GM19467 (cell line): ENCODE data around the gene GALNT9.
"Not testable (repeated sequence)": the region's sequence is repeated elsewhere in the genome, so short reads cannot be mapped to it uniquely, and the experiment has no call there.

Source experiments
- ATAC-seq: cut with Tn5 transposase; IDR thresholded peaks from one replicate; pipeline ENCODE4 v1.9.1; 2021; ENCODE audit warnings: mild to moderate bottlenecking, moderate library complexity; ENCODE audit not compliant: unreplicated experiment

The GALNT9 gene

GRCh38 chr12:132295561-132295960 is 33.8 kb downstream of the GALNT9 start:
- ATAC-seq, result not testable (repeated sequence)

- no peak for ATAC-seq
These were observed 34.3 kb downstream of the GALNT9 start for GRCh38 chr12:132295101-132295526.

DNA sequence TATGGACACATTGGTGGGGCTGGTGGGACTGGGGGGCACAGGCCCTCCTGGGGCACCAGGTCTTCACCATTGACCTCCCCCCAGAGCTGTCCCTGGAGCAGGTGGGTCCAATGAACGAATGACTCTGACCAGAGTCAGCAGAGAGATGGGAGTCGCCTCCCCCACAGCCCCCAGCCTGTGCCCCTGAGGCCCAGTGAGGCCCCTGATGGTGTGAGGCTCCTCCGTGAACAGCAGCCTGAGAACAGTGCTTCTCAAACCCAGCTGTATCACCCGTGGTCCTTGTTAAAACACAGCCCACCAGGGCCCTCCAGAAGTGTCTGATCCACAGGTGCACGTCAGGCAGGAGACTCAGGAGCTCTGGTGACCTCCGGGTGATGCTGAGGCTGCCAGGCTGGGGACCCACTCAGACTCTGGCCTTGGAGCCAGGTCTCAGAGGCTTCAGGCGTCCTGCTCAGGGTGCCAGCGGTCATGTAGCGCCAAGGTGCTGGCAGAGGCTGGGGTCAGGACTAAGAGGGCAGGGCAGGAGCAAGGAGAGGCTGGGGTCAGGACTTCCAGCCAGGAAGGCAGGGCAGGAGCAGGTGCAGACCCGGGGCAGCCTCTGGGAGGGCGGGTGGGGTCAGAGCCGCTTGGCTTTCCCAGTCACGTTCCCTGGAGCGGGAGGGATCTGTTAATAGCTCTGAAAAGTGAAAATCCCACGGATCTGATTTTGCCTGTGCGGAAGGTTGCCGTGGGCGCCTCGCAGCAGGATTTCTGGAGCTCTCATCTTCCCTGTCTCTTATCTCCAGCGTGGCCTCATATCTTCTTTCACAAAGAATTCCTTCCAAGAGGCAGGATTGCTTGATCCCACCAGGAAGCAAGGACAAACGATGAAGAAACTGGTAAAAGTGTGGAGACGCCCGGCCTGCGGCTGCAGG is 35.0 kb downstream of the GALNT9 start:
- ATAC-seq, result no peak

- ATAC-seq, result no peak
These were observed 36.8 kb downstream of the GALNT9 start for GRCh38 chr12:132292328-132293319.

DNA sequence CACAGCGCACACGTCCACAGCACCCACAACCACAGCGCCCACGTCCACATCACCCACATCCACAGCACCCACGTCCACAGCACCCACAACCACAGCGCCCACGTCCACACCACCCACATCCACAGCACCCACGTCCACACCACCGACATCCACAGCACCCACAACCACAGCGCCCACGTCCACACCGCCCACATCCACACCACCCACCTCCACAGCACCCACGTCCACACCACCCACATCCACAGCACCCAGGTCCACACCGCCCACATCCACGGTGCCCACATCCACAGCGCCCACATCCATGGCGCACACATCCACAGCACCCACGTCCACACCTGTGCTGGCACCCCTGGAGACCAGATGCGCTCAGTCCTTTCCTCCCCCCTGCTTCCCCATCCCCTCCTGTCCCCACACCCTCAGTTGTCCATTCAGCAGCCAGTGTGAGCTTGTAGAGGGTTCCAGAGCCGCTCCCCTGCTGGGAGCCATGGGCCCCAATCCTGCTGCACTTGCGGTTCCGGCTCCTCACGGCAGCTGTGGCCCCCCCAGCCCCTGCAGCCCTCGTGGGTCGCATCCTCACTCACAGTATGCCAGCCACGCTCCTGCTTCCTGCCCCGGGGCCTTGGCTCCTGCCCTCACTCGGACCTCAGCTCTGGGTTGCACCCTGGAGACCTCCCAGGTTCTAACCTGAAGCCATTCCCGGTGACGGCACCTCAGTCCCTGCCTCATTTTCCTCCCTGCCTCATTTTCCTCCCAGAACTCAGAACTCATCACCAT is 37.8 kb downstream of the GALNT9 start:
- ATAC-seq, result no peak

DNA sequence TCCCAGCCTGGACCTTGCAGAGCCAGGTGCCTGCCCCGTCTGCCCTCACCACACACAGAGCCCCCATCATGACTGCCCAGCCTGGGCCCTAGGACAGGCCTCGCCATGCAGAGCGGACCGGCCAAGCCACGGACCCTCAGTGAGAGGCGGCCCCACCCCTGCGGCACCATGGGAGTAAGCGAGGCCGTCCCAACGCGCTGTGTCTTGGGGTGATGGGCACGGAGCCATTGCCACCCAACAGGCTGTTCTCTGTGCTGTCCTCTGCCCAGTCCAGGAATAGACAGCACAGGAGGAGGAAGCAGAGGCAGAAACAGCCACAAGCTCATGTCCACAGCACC is 39.2 kb downstream of the GALNT9 start:
- ATAC-seq, result no peak

DNA sequence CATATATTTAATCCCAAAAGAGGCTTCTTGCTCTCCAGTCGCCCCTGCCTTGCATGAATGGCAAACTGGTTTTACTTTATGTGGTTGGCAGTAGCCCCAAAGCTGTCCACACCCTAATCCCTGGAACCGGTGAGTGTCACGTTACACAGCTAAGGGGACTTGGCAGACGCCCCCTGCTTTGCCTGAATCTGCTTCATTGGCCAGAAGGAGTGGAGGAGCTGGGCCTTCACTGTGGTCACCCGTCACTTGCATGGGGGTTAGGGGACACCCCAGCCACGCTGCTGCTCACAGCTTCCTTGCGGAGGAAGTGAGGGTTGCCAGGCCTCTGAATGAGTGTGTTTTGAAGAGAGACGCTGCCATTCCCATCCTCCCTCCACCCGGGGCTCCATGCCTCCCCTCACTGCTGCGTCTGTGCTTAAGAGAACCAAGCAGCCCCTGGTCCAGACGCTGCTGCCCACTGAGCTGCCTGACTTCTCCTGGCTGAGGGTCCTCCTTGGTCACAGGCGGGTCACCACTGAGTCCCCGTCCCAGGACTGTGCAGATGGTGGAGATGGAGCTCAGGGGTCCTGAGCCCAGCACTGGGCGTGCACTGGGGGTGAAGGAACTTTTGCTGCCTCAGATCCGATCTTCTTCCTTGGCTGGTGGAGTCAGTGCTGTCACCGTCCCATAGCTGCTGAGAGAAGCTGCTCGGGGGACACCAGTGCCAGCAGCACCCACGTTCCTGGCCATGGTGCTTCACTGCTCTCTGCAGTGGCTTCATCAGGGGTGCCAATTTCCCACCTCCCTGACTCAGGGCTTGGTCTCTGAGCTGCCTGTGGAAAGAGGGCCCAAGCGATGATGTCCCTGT is 39.8 kb downstream of the GALNT9 start:
- no peak for ATAC-seq

DNA sequence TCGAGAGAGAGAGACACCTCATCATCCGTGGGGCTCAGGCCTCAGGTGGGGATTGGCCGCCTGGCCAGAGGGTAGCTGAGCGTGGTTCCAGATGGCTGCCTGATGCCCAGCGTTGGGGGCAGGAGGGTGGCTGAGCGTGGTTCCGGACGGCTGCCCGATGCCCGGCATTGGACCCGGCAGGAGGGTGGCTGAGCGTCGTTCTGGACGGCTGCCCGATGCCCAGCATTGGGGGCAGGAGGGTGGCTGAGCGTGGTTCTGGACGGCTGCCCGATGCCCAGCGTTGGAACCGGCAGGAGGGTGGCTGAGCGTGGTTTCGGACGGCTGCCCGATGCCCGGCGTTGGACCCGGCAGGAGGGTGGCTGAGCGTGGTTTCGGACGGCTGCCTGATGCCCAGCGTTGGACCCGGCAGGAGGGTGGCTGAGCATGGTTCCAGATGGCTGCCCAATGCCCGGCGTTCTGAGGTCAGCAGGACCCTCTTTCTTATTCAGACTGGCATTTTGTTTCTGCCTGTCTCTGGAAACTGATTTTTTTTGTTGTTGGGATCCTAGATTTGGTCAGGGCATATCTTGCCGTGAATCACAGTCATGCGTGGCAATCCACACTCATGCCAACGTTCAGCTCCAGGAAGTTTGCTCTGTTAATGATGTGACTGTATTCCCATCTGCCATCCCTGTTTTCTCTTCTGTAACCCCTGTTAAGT is 40.7 kb downstream of the GALNT9 start:
- no peak for ATAC-seq

DNA sequence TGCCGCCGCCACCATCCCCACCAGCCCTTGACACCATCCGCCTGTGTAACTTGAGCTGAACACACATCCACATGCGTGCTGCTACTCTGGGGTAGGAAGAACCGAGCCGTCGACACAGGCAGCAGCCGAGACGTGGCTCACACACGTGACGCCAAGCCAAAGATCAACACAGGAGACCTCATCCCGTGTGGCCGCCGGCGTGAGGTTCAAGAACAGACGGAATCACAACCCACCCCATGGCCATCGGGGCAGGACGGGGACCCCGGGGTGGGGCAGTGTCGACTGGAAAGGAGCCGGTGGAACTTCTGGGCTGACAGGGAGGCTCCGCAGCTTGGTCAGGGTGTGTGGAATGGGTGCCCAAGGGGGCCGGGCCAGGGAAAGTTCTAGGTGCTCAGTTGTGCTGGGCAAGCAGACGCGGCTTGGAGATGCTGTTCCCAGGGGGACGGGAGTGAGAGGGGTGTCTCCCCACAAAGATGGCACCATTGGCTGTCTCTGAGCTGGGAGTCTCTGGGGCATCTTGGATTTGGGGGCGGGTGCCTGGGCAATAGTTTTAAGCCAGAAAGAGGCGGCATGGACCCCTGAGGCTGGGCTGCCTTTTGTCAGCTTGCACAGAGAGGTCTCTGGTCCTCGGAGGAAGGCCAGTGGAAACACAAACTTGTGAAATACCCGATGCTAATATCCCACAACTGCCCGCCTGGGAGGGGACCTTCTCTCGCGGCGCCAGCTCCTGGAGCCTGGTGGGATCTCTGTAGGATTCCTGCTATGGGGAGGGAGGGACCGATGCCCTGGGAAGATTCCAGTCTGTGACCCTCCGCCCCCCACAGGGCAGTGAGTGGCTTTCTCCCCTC is 41.8 kb downstream of the GALNT9 start:
- no peak for ATAC-seq

GRCh38 chr12:132286912-132287311 is 42.5 kb downstream of the GALNT9 start:
- ATAC-seq, result no peak

- no peak for ATAC-seq
These were observed 43.3 kb downstream of the GALNT9 start for GRCh38 chr12:132285991-132286681.

- ATAC-seq, result no peak
These were observed 44.3 kb downstream of the GALNT9 start for GRCh38 chr12:132284827-132285741.

- no peak for ATAC-seq
These were observed 45.1 kb downstream of the GALNT9 start for GRCh38 chr12:132284071-132284826.

- ATAC-seq, result no peak
These were observed 46.2 kb downstream of the GALNT9 start for GRCh38 chr12:132282950-132283771.
